Measurements from ENCODE around the gene CENPP.
"Not testable (repeated sequence)": the region's sequence is repeated elsewhere in the genome, so short reads cannot be mapped to it uniquely, and the experiment has no call there.

The CENPP gene

DNA sequence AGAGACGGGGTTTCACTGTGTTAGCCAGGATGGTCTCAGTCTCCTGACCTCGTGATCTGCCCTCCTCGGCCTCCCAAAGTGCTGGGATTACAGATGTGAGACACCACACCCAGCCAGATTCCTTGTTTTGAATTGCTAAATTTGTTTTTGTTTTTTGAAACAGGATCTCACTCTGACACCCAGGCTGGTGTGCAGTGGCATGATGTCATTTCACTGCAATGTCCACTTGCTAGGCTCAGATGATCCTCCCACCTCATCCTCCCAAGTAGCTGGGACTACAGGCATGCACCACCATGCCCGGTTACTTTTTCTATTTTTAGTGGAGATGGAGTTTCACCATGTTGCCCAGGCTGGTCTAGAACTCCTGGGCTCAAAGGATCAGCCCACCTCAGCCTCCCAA lies 85.4 kb downstream of the CENPP start:
- H3K9me3 Mint-ChIP-seq, H3K27ac Mint-ChIP-seq: not testable (repeated sequence)

GRCh38 chr9:92414566-92414965 lies 88.8 kb downstream of the CENPP start:
- Mint-ChIP-seq H3K4me1 (peaks cover 6% of the 10 kb centered on the region), H3K27me3 (no peaks in the 10 kb centered on the region), H3K4me3 (no peak overlapping the region), H3K9me3 (peaks cover 3% of the 10 kb centered on the region), H3K36me3 (no peaks in the 10 kb centered on the region), H3K27ac (no peak overlapping the region)
- peak; percentile 39 for ATAC-seq

More for the DNA sequence above, 85.4 kb downstream of the CENPP start:
- H3K27me3 Mint-ChIP-seq, H3K4me3 Mint-ChIP-seq, ATAC-seq, H3K36me3 Mint-ChIP-seq: not testable (repeated sequence)
- peaks cover 19% of the 10 kb centered on the region for H3K4me1 Mint-ChIP-seq

- Mint-ChIP-seq H3K36me3 (no peaks in the 10 kb centered on the region), H3K4me1 (no peaks in the 10 kb centered on the region), H3K4me3 (no peak overlapping the region), H3K27ac (no peak overlapping the region), H3K27me3 (no peaks in the 10 kb centered on the region), H3K9me3 (no peaks in the 10 kb centered on the region)
- no peak for ATAC-seq
Observed at GRCh38 chr9:92422611-92423338, 97.0 kb downstream of the CENPP start.

DNA sequence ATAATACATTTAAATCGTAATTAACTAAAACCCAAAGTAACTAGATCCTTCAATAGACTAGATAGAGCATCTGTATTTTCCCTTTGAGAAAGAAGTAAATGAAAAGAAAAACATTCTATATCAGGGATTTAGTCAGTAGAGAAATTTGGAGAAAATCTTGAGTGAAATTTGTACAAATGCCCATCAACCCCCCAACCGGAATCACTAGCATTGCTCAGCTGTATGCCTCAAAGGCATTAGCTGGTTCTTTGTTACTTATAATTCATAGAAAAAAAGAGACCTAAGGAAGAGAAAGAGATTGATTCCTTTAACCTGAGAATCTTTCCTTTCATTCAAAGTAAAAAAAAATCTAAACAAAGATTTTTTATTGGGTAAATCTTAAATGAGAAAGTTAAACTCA lies 97.9 kb downstream of the CENPP start:
- Mint-ChIP-seq H3K36me3 (no peaks in the 10 kb centered on the region), H3K27me3 (no peaks in the 10 kb centered on the region), H3K4me3 (no peak overlapping the region), H3K4me1 (no peaks in the 10 kb centered on the region), H3K9me3 (no peaks in the 10 kb centered on the region), H3K27ac (no peak overlapping the region)
- no peak for ATAC-seq

GRCh38 chr9:92424340-92424739 lies 98.6 kb downstream of the CENPP start, which contains the start of gene OMD:
TSS of gene OMD (minus strand) at chr9:92424471. CDS start at chr9:92417558, 6,913 bp downstream.
- Mint-ChIP-seq H3K4me3 (no peak within 1 kb of the TSS), H3K9me3 (no peaks in the 10 kb centered on the region), H3K27ac (no peak within 1 kb of the TSS), H3K4me1 (no peaks in the 10 kb centered on the region), H3K27me3 (no peaks in the 10 kb centered on the region), H3K36me3 (no peaks in the 10 kb centered on the region)
- ATAC-seq = no peak

- no peaks in the 10 kb centered on the region for H3K9me3 Mint-ChIP-seq
- no peak overlapping the region for H3K4me3 Mint-ChIP-seq
- peaks cover 2% of the 10 kb centered on the region for H3K36me3 Mint-ChIP-seq
- H3K27ac Mint-ChIP-seq = no peak overlapping the region
- H3K4me1 Mint-ChIP-seq = no peaks in the 10 kb centered on the region
- no peaks in the 10 kb centered on the region for H3K27me3 Mint-ChIP-seq
- ATAC-seq = no peak
Observed at GRCh38 chr9:92425474-92425873, 99.7 kb downstream of the CENPP start.

- H3K9me3 Mint-ChIP-seq = no peaks in the 10 kb centered on the region
- no peaks in the 10 kb centered on the region for H3K4me1 Mint-ChIP-seq
- no peak overlapping the region for H3K27ac Mint-ChIP-seq
- H3K4me3 Mint-ChIP-seq = no peak overlapping the region
- peaks cover 6% of the 10 kb centered on the region for H3K36me3 Mint-ChIP-seq
- H3K27me3 Mint-ChIP-seq = no peaks in the 10 kb centered on the region
- ATAC-seq = no peak
Observed at GRCh38 chr9:92426501-92427145, 100.9 kb downstream of the CENPP start.

DNA sequence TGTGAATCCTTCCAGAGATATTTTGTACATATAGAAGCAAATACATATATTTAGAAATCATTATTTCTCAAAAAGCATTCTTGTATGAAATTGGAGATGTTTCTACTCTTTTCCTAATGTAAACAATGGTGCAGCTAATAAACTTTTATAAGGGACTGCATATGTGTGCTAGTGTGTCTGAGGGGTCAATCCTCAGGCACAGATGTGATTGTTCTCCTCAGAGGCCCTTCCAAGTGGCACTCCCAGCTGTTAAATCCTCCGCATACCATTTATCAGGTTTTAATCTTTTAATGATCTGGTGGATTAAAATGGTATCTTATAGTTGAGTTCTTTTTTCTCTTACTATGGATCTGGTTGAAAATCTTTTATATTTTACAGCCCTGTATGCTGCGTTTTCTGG lies 104.1 kb downstream of the CENPP start:
- H3K4me1 Mint-ChIP-seq = no peaks in the 10 kb centered on the region
- no peak overlapping the region for H3K4me3 Mint-ChIP-seq
- peaks cover 6% of the 10 kb centered on the region for H3K36me3 Mint-ChIP-seq
- no peak overlapping the region for H3K27ac Mint-ChIP-seq
- no peak for ATAC-seq
- H3K9me3 Mint-ChIP-seq = no peaks in the 10 kb centered on the region
- H3K27me3 Mint-ChIP-seq = no peaks in the 10 kb centered on the region

- Mint-ChIP-seq H3K27ac (no peak overlapping the region), H3K9me3 (no peaks in the 10 kb centered on the region), H3K4me1 (no peaks in the 10 kb centered on the region), H3K27me3 (no peaks in the 10 kb centered on the region), H3K36me3 (peaks cover 6% of the 10 kb centered on the region), H3K4me3 (no peak overlapping the region)
- ATAC-seq = no peak
Observed at GRCh38 chr9:92432350-92432749, 106.6 kb downstream of the CENPP start.

DNA sequence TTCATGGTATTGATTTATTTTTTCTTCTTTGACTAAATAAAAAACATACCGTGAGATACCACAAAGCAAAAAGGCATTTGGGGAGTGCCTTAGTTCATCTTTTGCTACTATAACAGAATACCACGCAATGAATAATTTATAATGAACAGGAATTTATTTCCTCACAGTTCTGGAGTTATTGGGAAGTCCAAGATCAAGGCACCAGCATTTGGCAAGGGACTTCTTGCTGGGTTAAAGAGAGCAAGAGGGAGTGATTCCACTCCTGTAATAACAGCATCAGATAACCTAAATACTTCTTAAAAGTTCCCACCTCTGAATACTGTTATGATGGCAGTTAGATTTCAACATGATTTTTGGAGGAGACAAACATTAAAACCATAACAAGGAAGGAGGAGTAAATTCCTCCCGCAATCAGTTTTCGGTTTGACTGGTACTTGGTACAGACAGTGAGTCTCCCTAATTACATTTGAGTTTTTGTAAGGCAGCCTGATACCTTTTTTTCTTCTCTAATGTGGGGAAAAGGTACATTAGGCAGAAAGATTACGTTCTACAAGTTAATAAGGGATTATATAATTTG lies 107.3 kb downstream of the CENPP start:
- Mint-ChIP-seq H3K4me1 (no peaks in the 10 kb centered on the region), H3K27me3 (no peaks in the 10 kb centered on the region), H3K36me3 (peaks cover 6% of the 10 kb centered on the region), H3K27ac (no peak overlapping the region), H3K9me3 (no peaks in the 10 kb centered on the region), H3K4me3 (no peak overlapping the region)
- ATAC-seq = no peak

GRCh38 chr9:92435263-92435662 lies 109.5 kb downstream of the CENPP start:
- Mint-ChIP-seq H3K27me3 (no peaks in the 10 kb centered on the region), H3K4me3 (no peak overlapping the region), H3K27ac (no peak overlapping the region), H3K4me1 (no peaks in the 10 kb centered on the region), H3K9me3 (no peaks in the 10 kb centered on the region), H3K36me3 (peaks cover 6% of the 10 kb centered on the region)
- no peak for ATAC-seq

DNA sequence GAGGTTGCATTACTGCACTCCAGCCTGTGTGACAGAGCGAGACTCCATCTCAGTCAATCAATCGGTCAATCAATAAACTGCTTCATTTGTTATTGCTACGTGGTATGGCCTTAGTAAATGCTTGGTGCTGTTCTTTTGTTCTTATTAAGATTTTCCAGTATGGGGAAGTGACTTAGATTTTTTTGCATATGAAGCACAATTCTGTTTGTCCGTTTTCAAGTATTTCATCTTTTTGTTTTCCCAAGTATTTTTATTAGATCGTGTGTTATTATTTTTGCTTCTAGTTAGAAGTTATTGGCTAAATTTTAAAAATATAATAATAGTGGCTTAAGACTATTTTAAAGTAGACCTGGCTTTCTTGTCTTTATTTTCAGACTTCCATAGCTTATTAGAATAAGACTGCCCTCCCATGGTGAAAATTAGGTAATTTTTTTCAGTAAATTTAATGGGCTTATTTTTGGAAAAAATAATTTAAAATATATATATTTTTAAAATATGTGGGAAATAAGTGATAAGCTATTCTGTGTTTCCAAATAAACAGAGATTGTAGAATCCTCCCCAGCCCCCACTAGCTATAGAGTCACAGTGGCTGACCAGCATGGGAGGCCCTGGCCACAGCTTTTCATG lies 113.3 kb downstream of the CENPP start:
- no peak for ATAC-seq
- no peaks in the 10 kb centered on the region for H3K36me3 Mint-ChIP-seq
- H3K9me3 Mint-ChIP-seq = no peaks in the 10 kb centered on the region
- H3K27ac Mint-ChIP-seq = no peak overlapping the region
- H3K27me3 Mint-ChIP-seq = no peaks in the 10 kb centered on the region
- H3K4me3 Mint-ChIP-seq = no peak overlapping the region
- no peaks in the 10 kb centered on the region for H3K4me1 Mint-ChIP-seq

- H3K4me3 Mint-ChIP-seq = no peak overlapping the region
Observed at GRCh38 chr9:92439921-92440750, 114.4 kb downstream of the CENPP start.

DNA sequence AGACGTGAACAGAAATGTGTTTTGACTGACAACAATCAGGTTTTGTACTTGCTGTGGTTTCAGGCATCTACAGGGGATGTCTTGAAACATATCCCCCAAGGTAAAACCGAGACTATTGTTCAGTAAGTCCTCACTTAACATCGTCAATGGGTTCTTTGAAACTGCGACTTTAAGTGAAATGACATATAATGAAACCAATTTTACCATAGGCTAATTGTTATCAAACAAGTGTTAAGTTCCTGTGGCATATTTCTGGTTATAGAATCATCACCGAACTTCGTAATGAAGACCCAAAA lies 114.9 kb downstream of the CENPP start:
- no peaks in the 10 kb centered on the region for H3K27me3 Mint-ChIP-seq
- no peak overlapping the region for H3K4me3 Mint-ChIP-seq
- no peak overlapping the region for H3K27ac Mint-ChIP-seq
- H3K36me3 Mint-ChIP-seq = no peaks in the 10 kb centered on the region
- no peaks in the 10 kb centered on the region for H3K9me3 Mint-ChIP-seq
- H3K4me1 Mint-ChIP-seq = no peaks in the 10 kb centered on the region
- ATAC-seq = no peak

More at GRCh38 chr9:92439921-92440750, 114.4 kb downstream of the CENPP start:
- no peak overlapping the region for H3K27ac Mint-ChIP-seq
- no peaks in the 10 kb centered on the region for H3K27me3 Mint-ChIP-seq
- no peak for ATAC-seq
- H3K9me3 Mint-ChIP-seq = no peaks in the 10 kb centered on the region
- no peaks in the 10 kb centered on the region for H3K4me1 Mint-ChIP-seq
- no peaks in the 10 kb centered on the region for H3K36me3 Mint-ChIP-seq

DNA sequence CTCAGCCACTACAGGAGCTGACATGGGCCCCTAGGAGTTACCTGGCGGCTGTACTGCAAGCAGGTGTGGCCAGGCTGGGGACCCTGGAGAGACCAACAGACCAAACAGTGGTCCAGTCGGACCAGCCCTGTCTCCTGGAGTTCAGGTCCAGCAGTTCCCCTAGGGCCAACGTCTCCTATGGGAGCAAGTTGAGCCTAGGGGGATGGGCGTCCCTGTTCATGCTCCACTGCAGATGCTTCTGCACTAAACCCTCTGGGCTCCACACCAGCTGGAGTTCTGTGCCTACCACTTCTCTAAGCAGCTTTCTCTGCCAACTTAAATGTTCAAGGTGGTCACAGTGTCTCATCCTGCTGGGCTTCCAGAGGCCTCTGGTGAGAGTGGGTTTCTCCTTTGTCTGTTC lies 119.1 kb downstream of the CENPP start:
- H3K4me3 Mint-ChIP-seq = no peak overlapping the region
- no peaks in the 10 kb centered on the region for H3K27me3 Mint-ChIP-seq
- no peak for ATAC-seq
- no peak overlapping the region for H3K27ac Mint-ChIP-seq
- H3K9me3 Mint-ChIP-seq = no peaks in the 10 kb centered on the region
- no peaks in the 10 kb centered on the region for H3K36me3 Mint-ChIP-seq
- no peaks in the 10 kb centered on the region for H3K4me1 Mint-ChIP-seq

Measured in stimulated activated memory B cell treated with anti-CD40 and anti-IgM and Interleukin-4, amounts not matched to agents 10 μg/mL and 1 μg/mL and 100 μg/mL, for 72 hours (primary cell).